ENCODE results near the gene WDR4. TPM values are rescaled to one million over a fixed set of nuclear protein-coding genes. Genes with fewer than 3 reads are reported as not detected.
"Not testable (repeated sequence)": the region's sequence is repeated elsewhere in the genome, so short reads cannot be mapped to it uniquely, and the experiment has no call there.

WDR4 gene
- total RNA-seq, 1 donor from 2014 or later: 21.7 TPM

DNA sequence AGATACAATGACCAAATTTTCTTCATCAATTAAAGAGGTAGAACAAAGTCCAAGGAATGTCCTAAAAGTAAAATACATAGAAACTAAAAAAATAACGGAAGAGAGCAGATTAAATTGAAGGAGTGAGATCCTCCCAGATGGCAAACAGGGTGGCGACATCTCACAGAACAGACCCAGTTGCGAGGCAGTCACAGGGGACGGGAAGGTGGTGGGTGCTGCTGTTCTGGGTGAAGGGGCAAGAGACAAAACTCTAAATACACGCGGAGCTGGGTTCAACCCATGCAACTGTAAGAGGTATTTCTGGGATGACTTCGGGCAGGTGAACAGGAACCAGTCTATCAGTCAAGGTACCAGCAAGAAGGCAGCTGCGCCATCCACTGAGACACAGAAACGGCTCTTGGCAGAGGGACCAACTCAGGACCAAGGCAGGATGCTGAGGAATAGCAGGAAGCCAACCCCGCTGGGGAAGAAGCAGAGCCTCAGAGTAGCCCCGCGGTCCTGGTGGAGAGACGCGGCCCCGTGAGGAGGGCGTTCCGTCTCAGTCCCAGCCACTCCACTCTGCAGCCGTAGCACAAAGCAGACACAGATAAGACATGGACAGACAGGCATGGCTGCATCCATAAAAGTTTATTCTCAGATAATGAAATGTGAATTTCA lies 32.2 kb downstream of the WDR4 start:
- Mint-ChIP-seq H3K27ac (no peak overlapping the region), H3K36me3 (peaks cover 50% of the 10 kb centered on the region), H3K4me3 (no peak overlapping the region), H3K9me3 (no peaks in the 10 kb centered on the region), H3K27me3 (ENCODE audit: low read depth) (no peaks in the 10 kb centered on the region), H3K4me1 (no peaks in the 10 kb centered on the region)
- TF ChIP-seq, protein P1, sequence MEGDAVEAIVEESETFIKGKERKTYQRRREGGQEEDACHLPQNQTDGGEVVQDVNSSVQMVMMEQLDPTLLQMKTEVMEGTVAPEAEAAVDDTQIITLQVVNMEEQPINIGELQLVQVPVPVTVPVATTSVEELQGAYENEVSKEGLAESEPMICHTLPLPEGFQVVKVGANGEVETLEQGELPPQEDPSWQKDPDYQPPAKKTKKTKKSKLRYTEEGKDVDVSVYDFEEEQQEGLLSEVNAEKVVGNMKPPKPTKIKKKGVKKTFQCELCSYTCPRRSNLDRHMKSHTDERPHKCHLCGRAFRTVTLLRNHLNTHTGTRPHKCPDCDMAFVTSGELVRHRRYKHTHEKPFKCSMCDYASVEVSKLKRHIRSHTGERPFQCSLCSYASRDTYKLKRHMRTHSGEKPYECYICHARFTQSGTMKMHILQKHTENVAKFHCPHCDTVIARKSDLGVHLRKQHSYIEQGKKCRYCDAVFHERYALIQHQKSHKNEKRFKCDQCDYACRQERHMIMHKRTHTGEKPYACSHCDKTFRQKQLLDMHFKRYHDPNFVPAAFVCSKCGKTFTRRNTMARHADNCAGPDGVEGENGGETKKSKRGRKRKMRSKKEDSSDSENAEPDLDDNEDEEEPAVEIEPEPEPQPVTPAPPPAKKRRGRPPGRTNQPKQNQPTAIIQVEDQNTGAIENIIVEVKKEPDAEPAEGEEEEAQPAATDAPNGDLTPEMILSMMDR (IDR thresholded peaks at IDR 0.05; ENCODE audit: unreplicated experiment): no peak
- DNase-seq (ENCODE audit: low spot score in 2 of 2, unreplicated experiment in 2 of 2): no peak

DNA sequence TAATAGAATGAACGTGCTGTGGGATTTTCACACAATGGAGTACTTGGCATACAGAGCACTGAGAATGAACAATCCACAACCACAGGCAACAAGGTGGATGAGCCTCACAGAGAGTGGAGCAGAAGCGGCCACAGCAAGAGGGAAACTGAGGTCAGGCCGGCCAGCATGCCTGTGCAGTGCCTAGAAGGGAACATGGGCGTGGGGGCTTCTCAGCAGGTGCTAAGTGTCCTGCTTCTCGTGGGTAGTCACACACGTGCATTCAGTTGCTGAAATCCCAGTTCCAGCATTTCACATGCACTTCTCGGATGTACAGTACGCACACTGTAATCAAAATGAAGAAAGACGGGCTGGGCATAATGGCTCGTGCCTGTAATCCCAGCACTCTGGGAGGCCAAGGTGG lies 33.1 kb downstream of the WDR4 start:
- peaks cover 46% of the 10 kb centered on the region for H3K36me3 Mint-ChIP-seq
- no peak overlapping the region for H3K4me3 Mint-ChIP-seq
- TF ChIP-seq, protein P1 (IDR thresholded peaks at IDR 0.05; ENCODE audit: unreplicated experiment): no peak
- H3K4me1 Mint-ChIP-seq: no peaks in the 10 kb centered on the region
- H3K9me3 Mint-ChIP-seq: no peaks in the 10 kb centered on the region
- DNase-seq (ENCODE audit: low spot score in 2 of 2, unreplicated experiment in 2 of 2): peak in 1 of 2 experiments; percentile 11
- H3K27ac Mint-ChIP-seq: no peak overlapping the region
- H3K27me3 Mint-ChIP-seq (ENCODE audit: low read depth): no peaks in the 10 kb centered on the region

DNA sequence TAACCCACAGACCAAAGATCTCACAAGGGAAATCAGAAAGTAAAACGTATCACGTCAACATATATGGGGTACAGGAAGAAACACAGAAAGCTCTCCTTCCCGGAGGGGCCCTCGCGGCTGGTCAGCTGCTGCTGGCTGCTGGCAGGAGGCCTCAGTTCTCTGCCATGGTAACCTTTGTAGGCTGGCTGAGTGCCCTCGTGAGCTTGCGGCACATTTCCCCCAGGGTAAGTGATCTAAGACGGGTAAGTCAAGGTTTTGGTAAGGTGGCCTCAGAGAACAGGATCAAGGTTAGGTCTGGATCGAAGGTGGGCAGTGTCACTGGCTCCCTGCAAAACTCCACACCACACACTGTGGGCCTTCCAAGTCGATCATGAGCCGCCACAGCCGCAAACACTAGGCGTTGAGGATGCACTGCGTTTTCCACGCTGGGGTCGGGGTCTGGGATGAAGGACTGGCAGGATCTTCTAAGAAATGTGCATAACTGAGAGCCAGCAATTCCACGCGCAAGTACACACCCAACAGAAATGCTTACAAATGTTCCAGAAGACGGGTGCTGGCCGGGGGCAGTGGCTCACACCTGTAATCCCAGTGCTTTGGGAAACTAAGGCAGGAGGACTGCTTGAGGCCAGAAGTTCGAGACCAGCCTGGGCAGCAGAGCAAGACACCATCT lies 33.9 kb downstream of the WDR4 start:
- H3K27ac Mint-ChIP-seq: no peak overlapping the region
- peaks cover 41% of the 10 kb centered on the region for H3K36me3 Mint-ChIP-seq
- no peak for DNase-seq (ENCODE audit: low spot score in 2 of 2, unreplicated experiment in 2 of 2)
- H3K9me3 Mint-ChIP-seq: no peaks in the 10 kb centered on the region
- H3K27me3 Mint-ChIP-seq (ENCODE audit: low read depth): no peaks in the 10 kb centered on the region
- H3K4me1 Mint-ChIP-seq: no peaks in the 10 kb centered on the region
- TF ChIP-seq, protein P1 (IDR thresholded peaks at IDR 0.05; ENCODE audit: unreplicated experiment): no peak
- H3K4me3 Mint-ChIP-seq: no peak overlapping the region

DNA sequence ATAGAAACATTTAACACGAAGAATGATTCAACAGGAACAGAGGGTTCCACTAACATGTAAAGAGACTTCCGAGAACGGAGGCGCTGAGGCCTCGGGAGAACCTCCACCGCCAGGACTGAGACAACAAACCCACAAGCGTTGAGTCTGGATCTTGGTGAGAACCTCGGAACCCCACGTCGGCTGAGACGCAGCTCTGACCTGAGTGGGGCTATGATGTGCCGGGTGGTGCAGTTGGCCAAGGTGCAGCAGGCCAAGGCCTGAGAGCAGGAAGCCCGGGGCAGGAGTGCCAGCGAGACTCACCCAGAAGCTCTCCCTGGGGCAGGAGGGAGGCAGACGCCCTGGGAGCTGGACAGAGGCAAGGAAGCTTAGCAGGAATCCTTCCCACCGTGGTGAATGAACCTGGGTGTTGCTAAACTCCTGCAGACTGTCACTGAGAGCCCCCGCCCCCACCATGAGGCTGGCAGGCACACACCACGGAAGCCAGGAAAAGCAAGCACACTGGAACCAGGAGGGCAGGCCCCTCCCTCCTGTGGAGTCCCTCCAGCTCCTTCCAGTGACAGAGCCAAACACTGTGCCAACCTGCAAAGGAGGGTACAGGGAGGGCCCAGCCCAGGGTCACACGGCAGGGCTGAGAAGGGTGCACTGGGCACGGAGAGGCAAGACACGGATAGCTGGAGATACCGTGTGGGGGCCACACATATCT lies 34.8 kb downstream of the WDR4 start:
- H3K4me3 Mint-ChIP-seq: no peak overlapping the region
- H3K27ac Mint-ChIP-seq: no peak overlapping the region
- no peaks in the 10 kb centered on the region for H3K9me3 Mint-ChIP-seq
- DNase-seq (ENCODE audit: low spot score in 2 of 2, unreplicated experiment in 2 of 2): peak in 1 of 2 experiments; percentile 27
- TF ChIP-seq, protein P1 (IDR thresholded peaks at IDR 0.05; ENCODE audit: unreplicated experiment): no peak
- peaks cover 39% of the 10 kb centered on the region for H3K36me3 Mint-ChIP-seq
- no peaks in the 10 kb centered on the region for H3K27me3 Mint-ChIP-seq (ENCODE audit: low read depth)
- H3K4me1 Mint-ChIP-seq: no peaks in the 10 kb centered on the region

DNA sequence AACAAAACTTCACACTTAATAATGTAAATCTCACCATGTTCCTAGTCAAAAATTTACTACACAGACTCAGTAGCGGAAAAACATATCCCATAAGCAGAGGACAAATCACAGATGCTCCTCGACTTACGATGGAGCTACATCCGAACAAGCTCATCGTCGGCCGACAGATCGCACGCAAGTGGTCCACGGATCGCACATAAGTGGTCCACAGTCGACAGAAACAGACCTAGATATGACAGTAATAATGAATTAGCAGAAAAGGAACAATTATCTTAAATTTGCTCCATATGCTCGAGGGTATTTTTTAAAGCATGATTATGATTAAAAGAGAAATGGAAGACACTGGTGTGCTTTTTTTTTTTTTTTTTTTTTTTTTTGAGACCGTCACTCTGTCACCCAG lies 36.3 kb downstream of the WDR4 start:
- TF ChIP-seq, protein P1 (IDR thresholded peaks at IDR 0.05; ENCODE audit: unreplicated experiment): no peak
- H3K36me3 Mint-ChIP-seq: peaks cover 34% of the 10 kb centered on the region
- H3K4me1 Mint-ChIP-seq: no peaks in the 10 kb centered on the region
- H3K27ac Mint-ChIP-seq: no peak overlapping the region
- H3K9me3 Mint-ChIP-seq: no peaks in the 10 kb centered on the region
- H3K27me3 Mint-ChIP-seq (ENCODE audit: low read depth): no peaks in the 10 kb centered on the region
- DNase-seq (ENCODE audit: low spot score in 2 of 2, unreplicated experiment in 2 of 2): no peak
- no peak overlapping the region for H3K4me3 Mint-ChIP-seq

DNA sequence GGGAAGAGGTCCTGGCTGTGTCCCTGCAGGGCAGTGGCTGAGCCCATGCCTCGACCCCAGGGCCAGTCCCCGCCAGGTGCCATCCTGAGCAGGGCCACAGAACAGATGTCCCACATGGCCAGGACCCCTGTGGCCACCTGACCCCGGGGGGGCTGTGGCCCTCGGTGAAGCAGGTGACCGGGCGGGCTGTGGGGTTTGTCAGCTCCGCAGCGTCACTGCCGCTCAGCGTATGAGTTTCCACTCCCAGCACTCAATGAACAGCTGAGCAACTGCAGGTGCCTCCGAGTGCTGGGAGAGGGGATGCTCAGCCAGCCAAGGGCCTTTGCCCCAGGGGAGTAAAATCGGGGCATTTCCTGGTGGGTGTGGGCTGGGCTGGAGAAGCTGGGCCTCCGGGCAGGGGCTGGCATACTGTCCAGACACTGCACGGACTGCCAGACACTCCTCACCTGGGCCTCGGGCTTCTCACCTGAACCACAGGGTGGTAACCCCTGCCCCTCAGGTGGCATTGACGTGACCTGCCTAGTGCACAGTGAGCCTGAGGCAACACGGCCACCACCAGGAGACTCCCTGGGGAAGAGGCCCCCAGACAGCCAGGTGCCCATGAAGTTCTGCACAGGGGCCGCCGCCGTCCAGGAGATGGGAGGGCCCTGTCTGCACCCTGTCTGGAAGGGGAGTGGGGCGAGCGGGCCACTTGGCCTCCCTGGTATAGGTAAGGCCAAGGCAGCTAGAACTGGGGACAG lies 37.3 kb downstream of the WDR4 start:
- H3K4me1 Mint-ChIP-seq; H3K27me3 Mint-ChIP-seq (ENCODE audit: low read depth); H3K4me3 Mint-ChIP-seq; H3K27ac Mint-ChIP-seq; H3K9me3 Mint-ChIP-seq: not testable (repeated sequence)
- peak in 1 of 2 experiments; percentile 21 for DNase-seq (ENCODE audit: low spot score in 2 of 2, unreplicated experiment in 2 of 2)
- peaks cover 29% of the 10 kb centered on the region for H3K36me3 Mint-ChIP-seq
